IMR-90 (cell line): ENCODE measurements around the gene RHCE.
"Not testable (repeated sequence)": the region's sequence is repeated elsewhere in the genome, so short reads cannot be mapped to it uniquely, and the experiment has no call there.

Experiments used
- CTCF ChIP-seq: conservative IDR thresholded peaks from 2 replicates; pipeline ENCODE4 v1.5.1; 2012; ENCODE audit warnings: mild to moderate bottlenecking, low read depth, low read length, improper control_type of control experiment
- MAZ ChIP-seq: IDR thresholded peaks from 2 replicates; pipeline ENCODE4 v1.6.1; 2012; ENCODE audit warnings: low read depth, mild to moderate bottlenecking, low read length, improper control_type of control experiment, moderate library complexity, borderline replicate concordance
- POLR2A ChIP-seq: IDR thresholded peaks from 2 replicates; pipeline ENCODE4 v1.6.1; 2012; ENCODE audit warnings: mild to moderate bottlenecking, low read depth, low read length

- not testable (repeated sequence) for TF ChIP-seq CTCF, MAZ, POLR2A
Observed at GRCh38 chr1:25420715-25421114, at the start of gene RHCE.
